ENCODE results near the gene CTPS2. TPM values are rescaled to one million over a fixed set of nuclear protein-coding genes. Genes with fewer than 3 reads are reported as not detected.

Gene CTPS2
- total RNA-seq, 1 donor from 2014 or later: 9.9 TPM

- TF ChIP-seq CTCF (IDR thresholded peaks at IDR 0.05): no peak
- H3K36me3 Mint-ChIP-seq (ENCODE audit: low read depth): peaks cover 24% of the 10 kb centered on the region
- H3K4me3 Mint-ChIP-seq: no peak overlapping the region
- POLR2A ChIA-PET: no interaction called here
- no peaks in the 10 kb centered on the region for H3K4me1 Mint-ChIP-seq
- H3K9me3 Mint-ChIP-seq: no peaks in the 10 kb centered on the region
- H3K27ac Mint-ChIP-seq: no peak overlapping the region
- no peak for ATAC-seq (ENCODE audit: low read depth)
- no peaks in the 10 kb centered on the region for H3K27me3 Mint-ChIP-seq
- CTCF ChIA-PET: no interaction called here
- intact Hi-C loops (cut with micrococcal nuclease): no loop called here
- no peak for DNase-seq
Observed at GRCh38 chrX:16665089-16665488, 47.4 kb downstream of the CTPS2 start.

- intact Hi-C loops (cut with micrococcal nuclease): no loop called here
- no peak for ATAC-seq (ENCODE audit: low read depth)
- no peaks in the 10 kb centered on the region for H3K27me3 Mint-ChIP-seq
- no peaks in the 10 kb centered on the region for H3K4me1 Mint-ChIP-seq
- TF ChIP-seq CTCF (IDR thresholded peaks at IDR 0.05): no peak
- DNase-seq: no peak
- H3K9me3 Mint-ChIP-seq: no peaks in the 10 kb centered on the region
- POLR2A ChIA-PET: no interaction called here
- no peak overlapping the region for H3K4me3 Mint-ChIP-seq
- H3K36me3 Mint-ChIP-seq (ENCODE audit: low read depth): peaks cover 26% of the 10 kb centered on the region
- CTCF ChIA-PET: no interaction called here
- H3K27ac Mint-ChIP-seq: no peak overlapping the region
Observed at GRCh38 chrX:16664626-16665025, 47.8 kb downstream of the CTPS2 start.

GRCh38 chrX:16664074-16664473 lies 48.4 kb downstream of the CTPS2 start:
- Mint-ChIP-seq H3K9me3 (no peaks in the 10 kb centered on the region), H3K27ac (no peak overlapping the region), H3K36me3 (ENCODE audit: low read depth) (peaks cover 30% of the 10 kb centered on the region), H3K27me3 (no peaks in the 10 kb centered on the region), H3K4me1 (no peaks in the 10 kb centered on the region), H3K4me3 (no peak overlapping the region)
- no peak for ATAC-seq (ENCODE audit: low read depth)
- no peak for DNase-seq
- CTCF ChIA-PET: no interaction called here
- TF ChIP-seq CTCF (IDR thresholded peaks at IDR 0.05): no peak
- intact Hi-C loops (cut with micrococcal nuclease): no loop called here
- POLR2A ChIA-PET: no interaction called here

- CTCF ChIA-PET: no interaction called here
Observed at GRCh38 chrX:16662402-16662801, 50.1 kb downstream of the CTPS2 start.

GRCh38 chrX:16661495-16661894 lies 51.0 kb downstream of the CTPS2 start:
- Mint-ChIP-seq H3K4me1 (no peaks in the 10 kb centered on the region), H3K9me3 (no peaks in the 10 kb centered on the region), H3K27me3 (no peaks in the 10 kb centered on the region), H3K36me3 (ENCODE audit: low read depth) (peaks cover 34% of the 10 kb centered on the region), H3K4me3 (no peak overlapping the region), H3K27ac (no peak overlapping the region)
- no peak for TF ChIP-seq CTCF (IDR thresholded peaks at IDR 0.05)
- DNase-seq (no peak), ATAC-seq (ENCODE audit: low read depth) (no peak)
- ChIA-PET CTCF (no interaction called here), POLR2A (no interaction called here)
- intact Hi-C loops (cut with micrococcal nuclease): no loop called here

More at GRCh38 chrX:16662402-16662801, 50.1 kb downstream of the CTPS2 start:
- intact Hi-C loops (cut with micrococcal nuclease): no loop called here
- POLR2A ChIA-PET: no interaction called here
- Mint-ChIP-seq H3K9me3 (no peaks in the 10 kb centered on the region), H3K27ac (no peak overlapping the region), H3K27me3 (no peaks in the 10 kb centered on the region), H3K4me3 (no peak overlapping the region), H3K36me3 (ENCODE audit: low read depth) (peaks cover 33% of the 10 kb centered on the region), H3K4me1 (no peaks in the 10 kb centered on the region)
- DNase-seq: no peak
- no peak for ATAC-seq (ENCODE audit: low read depth)
- no peak for TF ChIP-seq CTCF (IDR thresholded peaks at IDR 0.05)
